ENCODE data around the gene PSMG2.

The PSMG2 gene

GRCh38 chr18:12656938-12657683 is 45.7 kb upstream of the PSMG2 start:
- WGBS, 2 donors (ENCODE audit: extremely low coverage in 2 of 2, insufficient read length in 2 of 2, insufficient replicate concordance in 1 of 2), result no CpG with 5 or more reads among the region's 89 CpGs
- Histone ChIP-seq H3K27ac (replicated peaks; ENCODE audit: low read length) (no peak overlapping the region), H3K27me3 (ENCODE audit: control insufficient read depth in 3 of 3, insufficient read depth in 3 of 3, low read depth in 1 of 3, low read length in 3 of 3) (peaks cover 0 to 6% (median 0%) of the 10 kb centered on the region in 3 experiments), H4K8ac (ENCODE audit: low read depth, low read length) (no peak overlapping the region), H4K91ac (ENCODE audit: low read depth, low read length, poor library complexity) (no peak overlapping the region), H3K18ac (ENCODE audit: low read length) (peak overlapping the region; percentile 94), H3K9me3 (replicated peaks in 1 of 2; ENCODE audit: control insufficient read depth in 2 of 2, insufficient read depth in 1 of 2, low read depth in 1 of 2, low read length in 2 of 2) (no peaks in the 10 kb centered on the region), H3K4ac (ENCODE audit: low read length) (no peak overlapping the region), H2BK5ac (ENCODE audit: low read length) (peak overlapping the region; percentile 93), H2AFZ (ENCODE audit: low read length) (peak overlapping the region; percentile 97), H2BK15ac (ENCODE audit: low read length) (peak overlapping the region; percentile 16), H2BK12ac (ENCODE audit: low read length) (no peak overlapping the region), H3K9ac (ENCODE audit: low read depth, low read length, poor library complexity) (peak overlapping the region; percentile 93), H2AK5ac (ENCODE audit: low read depth, low read length) (no peak overlapping the region), H3K23ac (ENCODE audit: low read depth, low read length, poor library complexity) (peak overlapping the region; percentile 85), H3K36me3 (replicated peaks in 1 of 2; ENCODE audit: control insufficient read depth in 2 of 2, insufficient read depth in 2 of 2, low read length in 2 of 2) (peaks cover 0 to 16% of the 10 kb centered on the region in 2 donors), H3K4me1 (ENCODE audit: control insufficient read depth in 2 of 2, insufficient read depth in 1 of 2, low read depth in 1 of 2, low read length in 2 of 2) (peaks cover 2 to 15% of the 10 kb centered on the region in 2 donors), H3K4me2 (ENCODE audit: insufficient read depth, low read length, poor library complexity, severe bottlenecking) (peak overlapping the region; percentile 100), H3K79me1 (ENCODE audit: low read depth, low read length) (no peaks in the 10 kb centered on the region), H3K4me3 (ENCODE audit: low read length in 2 of 2) (peak overlapping the region; percentile 64 to 98), H2BK120ac (ENCODE audit: low read depth, low read length) (no peak overlapping the region), H3K14ac (ENCODE audit: low read length) (peak overlapping the region; percentile 71)
- peak; percentile 21 for DNase-seq (ENCODE audit: low spot score)

- no CpG with 5 or more reads among the region's 112 CpGs for WGBS, 2 donors (ENCODE audit: extremely low coverage in 2 of 2, insufficient read length in 2 of 2, insufficient replicate concordance in 1 of 2)
- no peak within 1 kb of the TSS for H4K8ac ChIP-seq (ENCODE audit: low read depth, low read length)
- H2BK120ac ChIP-seq (ENCODE audit: low read depth, low read length), result no peak within 1 kb of the TSS
- H2BK12ac ChIP-seq (ENCODE audit: low read length), result no peak within 1 kb of the TSS
- peak; percentile 71 for DNase-seq (ENCODE audit: low spot score)
- peak within 1 kb of the TSS; percentile 71 for H3K14ac ChIP-seq (ENCODE audit: low read length)
- H3K27me3 ChIP-seq (ENCODE audit: control insufficient read depth in 3 of 3, insufficient read depth in 3 of 3, low read depth in 1 of 3, low read length in 3 of 3), result peaks cover 0 to 6% (median 0%) of the 10 kb centered on the region in 3 experiments
- no peak within 1 kb of the TSS for H3K4ac ChIP-seq (ENCODE audit: low read length)
- peak within 1 kb of the TSS; percentile 93 for H3K9ac ChIP-seq (ENCODE audit: low read depth, low read length, poor library complexity)
- H3K4me1 ChIP-seq (ENCODE audit: control insufficient read depth in 2 of 2, insufficient read depth in 1 of 2, low read depth in 1 of 2, low read length in 2 of 2), result peaks cover 2 to 7% of the 10 kb centered on the region in 2 donors
- peak within 1 kb of the TSS; percentile 81 for H2BK15ac ChIP-seq (ENCODE audit: low read length)
- no peak within 1 kb of the TSS for H4K91ac ChIP-seq (ENCODE audit: low read depth, low read length, poor library complexity)
- peaks cover 0 to 22% of the 10 kb centered on the region in 2 donors for H3K36me3 ChIP-seq (replicated peaks in 1 of 2; ENCODE audit: control insufficient read depth in 2 of 2, insufficient read depth in 2 of 2, low read length in 2 of 2)
- H3K18ac ChIP-seq (ENCODE audit: low read length), result peak within 1 kb of the TSS; percentile 94
- no peak within 1 kb of the TSS for H3K27ac ChIP-seq (replicated peaks; ENCODE audit: low read length)
- H3K23ac ChIP-seq (ENCODE audit: low read depth, low read length, poor library complexity), result peak within 1 kb of the TSS; percentile 98
- H3K9me3 ChIP-seq (replicated peaks in 1 of 2; ENCODE audit: control insufficient read depth in 2 of 2, insufficient read depth in 1 of 2, low read depth in 1 of 2, low read length in 2 of 2), result no peaks in the 10 kb centered on the region
- H3K79me1 ChIP-seq (ENCODE audit: low read depth, low read length), result no peaks in the 10 kb centered on the region
- H3K4me2 ChIP-seq (ENCODE audit: insufficient read depth, low read length, poor library complexity, severe bottlenecking), result peak within 1 kb of the TSS; percentile 100
- peak within 1 kb of the TSS; percentile 64 to 98 for H3K4me3 ChIP-seq (ENCODE audit: low read length in 2 of 2)
- H2BK5ac ChIP-seq (ENCODE audit: low read length), result peak within 1 kb of the TSS; percentile 93
- H2AK5ac ChIP-seq (ENCODE audit: low read depth, low read length), result no peak within 1 kb of the TSS
- peak within 1 kb of the TSS; percentile 97 for H2AFZ ChIP-seq (ENCODE audit: low read length)
These were observed 45.0 kb upstream of the PSMG2 start, which contains the start of gene SPIRE1 for GRCh38 chr18:12657684-12658425. Gene SPIRE1, minus strand, starts transcription at chr18:12658107. Its CDS starts 241 bp downstream, at chr18:12657866.

- no peak overlapping the region for H2AK5ac ChIP-seq (ENCODE audit: low read depth, low read length)
- peaks cover 0 to 6% (median 0%) of the 10 kb centered on the region in 3 experiments for H3K27me3 ChIP-seq (ENCODE audit: control insufficient read depth in 3 of 3, insufficient read depth in 3 of 3, low read depth in 1 of 3, low read length in 3 of 3)
- peak overlapping the region; percentile 100 for H3K4me2 ChIP-seq (ENCODE audit: insufficient read depth, low read length, poor library complexity, severe bottlenecking)
- no CpG with 5 or more reads among the region's 42 CpGs for WGBS, 2 donors (ENCODE audit: extremely low coverage in 2 of 2, insufficient read length in 2 of 2, insufficient replicate concordance in 1 of 2)
- H2BK120ac ChIP-seq (ENCODE audit: low read depth, low read length), result no peak overlapping the region
- peak overlapping the region; percentile 98 for H3K23ac ChIP-seq (ENCODE audit: low read depth, low read length, poor library complexity)
- no peak overlapping the region for H4K8ac ChIP-seq (ENCODE audit: low read depth, low read length)
- H4K91ac ChIP-seq (ENCODE audit: low read depth, low read length, poor library complexity), result no peak overlapping the region
- peak; percentile 32 for DNase-seq (ENCODE audit: low spot score)
- peak overlapping the region; percentile 97 for H2AFZ ChIP-seq (ENCODE audit: low read length)
- peak overlapping the region; percentile 94 for H3K18ac ChIP-seq (ENCODE audit: low read length)
- no peaks in the 10 kb centered on the region for H3K79me1 ChIP-seq (ENCODE audit: low read depth, low read length)
- no peak overlapping the region for H3K27ac ChIP-seq (replicated peaks; ENCODE audit: low read length)
- peak overlapping the region; percentile 81 for H2BK15ac ChIP-seq (ENCODE audit: low read length)
- H3K4me3 ChIP-seq (ENCODE audit: low read length in 2 of 2), result peak overlapping the region; percentile 64 to 98
- H2BK12ac ChIP-seq (ENCODE audit: low read length), result no peak overlapping the region
- H3K14ac ChIP-seq (ENCODE audit: low read length), result peak overlapping the region; percentile 71
- no peak overlapping the region for H3K4ac ChIP-seq (ENCODE audit: low read length)
- no peaks in the 10 kb centered on the region for H3K9me3 ChIP-seq (replicated peaks in 1 of 2; ENCODE audit: control insufficient read depth in 2 of 2, insufficient read depth in 1 of 2, low read depth in 1 of 2, low read length in 2 of 2)
- H3K4me1 ChIP-seq (ENCODE audit: control insufficient read depth in 2 of 2, insufficient read depth in 1 of 2, low read depth in 1 of 2, low read length in 2 of 2), result peaks cover 2% of the 10 kb centered on the region in 2 donors
- H3K36me3 ChIP-seq (replicated peaks in 1 of 2; ENCODE audit: control insufficient read depth in 2 of 2, insufficient read depth in 2 of 2, low read length in 2 of 2), result peaks cover 0 to 28% of the 10 kb centered on the region in 2 donors
- H3K9ac ChIP-seq (ENCODE audit: low read depth, low read length, poor library complexity), result peak overlapping the region; percentile 93
- peak overlapping the region; percentile 53 for H2BK5ac ChIP-seq (ENCODE audit: low read length)
These were observed 44.3 kb upstream of the PSMG2 start for GRCh38 chr18:12658426-12659138.

Measured in neuronal stem cell (in vitro differentiated cells).